MM.1S (cell line): ENCODE data around the gene TASP1.

Experiments
- DNase-seq: peaks from one replicate; pipeline ENCODE4 v3.0.0-alpha.2; 2015
- H2AFZ ChIP-seq: fragments of 300-600 bp; sonication (generic); 2 replicates; pipeline ENCODE4 v1.6.0; 2016; ENCODE audit warnings: antibody characterized with exemption, low read length
- H3F3A ChIP-seq: fragments of 300-600 bp; sonication (generic); 2 replicates; pipeline ENCODE4 v1.6.1; 2016; ENCODE audit warnings: mild to moderate bottlenecking, antibody characterized with exemption, low read length, moderate library complexity, mixed read lengths; ENCODE audit not compliant: insufficient read depth
- H3K27ac ChIP-seq: fragments of 300-600 bp; sonication (generic); 2 replicates; pipeline ENCODE4 v1.5.1; 2016; ENCODE audit warnings: mild to moderate bottlenecking, low read length
- H3K27me3 ChIP-seq: fragments of 300-600 bp; sonication (generic); replicated peaks from 2 replicates; pipeline ENCODE4 v1.6.0; 2016; ENCODE audit warnings: low read length; ENCODE audit not compliant: insufficient read depth
- H3K36me3 ChIP-seq: fragments of 300-600 bp; sonication (generic); replicated peaks from 2 replicates; pipeline ENCODE4 v1.6.1; 2016; ENCODE audit warnings: mild to moderate bottlenecking, low read length, mixed read lengths; ENCODE audit not compliant: insufficient read depth
- H3K4me1 ChIP-seq: fragments of 300-600 bp; sonication (generic); 2 replicates; pipeline ENCODE4 v1.6.1; 2016; ENCODE audit warnings: low read length, mixed read lengths
- H3K4me2 ChIP-seq: fragments of 300-600 bp; sonication (generic); 2 replicates; pipeline ENCODE4 v1.6.0; 2016; ENCODE audit warnings: low read depth, low read length
- H3K4me3 ChIP-seq: fragments of 300-600 bp; sonication (generic); 2 replicates; pipeline ENCODE4 v1.5.1; 2016; ENCODE audit warnings: low read length, mixed read lengths
- H3K79me2 ChIP-seq: fragments of 300-600 bp; sonication (generic); 2 replicates; pipeline ENCODE4 v1.6.1; 2016; ENCODE audit warnings: mixed run types, low read length, mixed read lengths
- H3K9ac ChIP-seq: fragments of 300-600 bp; sonication (generic); 2 replicates; pipeline ENCODE4 v1.6.1; 2016; ENCODE audit warnings: low read length, mixed read lengths
- H3K9me2 ChIP-seq: fragments of 300-600 bp; sonication (generic); replicated peaks from 2 replicates; pipeline ENCODE4 v1.6.1; 2016; ENCODE audit warnings: mild to moderate bottlenecking, low read length, mixed read lengths; ENCODE audit not compliant: insufficient read depth
- H3K9me3 ChIP-seq: fragments of 300-600 bp; sonication (generic); replicated peaks from 2 replicates; pipeline ENCODE4 v1.6.1; 2016; ENCODE audit warnings: mild to moderate bottlenecking, low read length, mixed read lengths; ENCODE audit not compliant: insufficient read depth
- H4K20me1 ChIP-seq: fragments of 300-600 bp; sonication (generic); 2 replicates; pipeline ENCODE4 v1.6.1; 2016; ENCODE audit warnings: mild to moderate bottlenecking, low read length, moderate library complexity, mixed read lengths; ENCODE audit not compliant: insufficient read depth
- EZH2 ChIP-seq: fragments of 300-600 bp; sonication (generic); optimal IDR thresholded peaks from 2 replicates; pipeline ENCODE3; 2017; ENCODE audit warnings: low read depth, mild to moderate bottlenecking, antibody characterized with exemption, low read length, mixed read lengths
- EZH2phosphoT487 ChIP-seq: fragments of 300-600 bp; sonication (generic); IDR thresholded peaks from 2 replicates; pipeline ENCODE4 v1.6.1; 2018; ENCODE audit warnings: antibody characterized with exemption, low read length
- TF ChIP-seq, protein P1 (sequence below): fragments of 300-600 bp; sonication (generic); IDR thresholded peaks from 2 replicates; pipeline ENCODE4 v1.5.1; 2016; ENCODE audit warnings: antibody characterized with exemption, low read length, mixed read lengths

The TASP1 gene

GRCh38 chr20:13684566-13685222 is 46.0 kb upstream of the TASP1 start:
- H3K79me2 ChIP-seq: no peaks in the 10 kb centered on the region
- no peaks in the 10 kb centered on the region for H3K27me3 ChIP-seq
- no peaks in the 10 kb centered on the region for H3F3A ChIP-seq
- no peaks in the 10 kb centered on the region for H3K9me3 ChIP-seq
- H2AFZ ChIP-seq: no peak overlapping the region
- H3K4me3 ChIP-seq: no peak overlapping the region
- no peaks in the 10 kb centered on the region for H3K9me2 ChIP-seq
- no peak for TF ChIP-seq EZH2phosphoT487
- TF ChIP-seq, protein P1, sequence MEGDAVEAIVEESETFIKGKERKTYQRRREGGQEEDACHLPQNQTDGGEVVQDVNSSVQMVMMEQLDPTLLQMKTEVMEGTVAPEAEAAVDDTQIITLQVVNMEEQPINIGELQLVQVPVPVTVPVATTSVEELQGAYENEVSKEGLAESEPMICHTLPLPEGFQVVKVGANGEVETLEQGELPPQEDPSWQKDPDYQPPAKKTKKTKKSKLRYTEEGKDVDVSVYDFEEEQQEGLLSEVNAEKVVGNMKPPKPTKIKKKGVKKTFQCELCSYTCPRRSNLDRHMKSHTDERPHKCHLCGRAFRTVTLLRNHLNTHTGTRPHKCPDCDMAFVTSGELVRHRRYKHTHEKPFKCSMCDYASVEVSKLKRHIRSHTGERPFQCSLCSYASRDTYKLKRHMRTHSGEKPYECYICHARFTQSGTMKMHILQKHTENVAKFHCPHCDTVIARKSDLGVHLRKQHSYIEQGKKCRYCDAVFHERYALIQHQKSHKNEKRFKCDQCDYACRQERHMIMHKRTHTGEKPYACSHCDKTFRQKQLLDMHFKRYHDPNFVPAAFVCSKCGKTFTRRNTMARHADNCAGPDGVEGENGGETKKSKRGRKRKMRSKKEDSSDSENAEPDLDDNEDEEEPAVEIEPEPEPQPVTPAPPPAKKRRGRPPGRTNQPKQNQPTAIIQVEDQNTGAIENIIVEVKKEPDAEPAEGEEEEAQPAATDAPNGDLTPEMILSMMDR: no peak
- no peak for DNase-seq
- no peaks in the 10 kb centered on the region for H3K4me1 ChIP-seq
- no peak overlapping the region for H3K27ac ChIP-seq
- no peak overlapping the region for H3K4me2 ChIP-seq
- H3K36me3 ChIP-seq: no peaks in the 10 kb centered on the region
- no peak overlapping the region for H3K9ac ChIP-seq
- no peaks in the 10 kb centered on the region for H4K20me1 ChIP-seq

- TF ChIP-seq EZH2 (no peak), EZH2phosphoT487 (no peak)
- TF ChIP-seq, protein P1: no peak
- no peak overlapping the region for H3K4me3 ChIP-seq
- H3K4me1 ChIP-seq: no peaks in the 10 kb centered on the region
- H3K36me3 ChIP-seq: no peaks in the 10 kb centered on the region
- no peak overlapping the region for H2AFZ ChIP-seq
- no peak overlapping the region for H3K9ac ChIP-seq
- DNase-seq: no peak
- no peaks in the 10 kb centered on the region for H3K9me2 ChIP-seq
- H3K9me3 ChIP-seq: no peaks in the 10 kb centered on the region
- H4K20me1 ChIP-seq: no peaks in the 10 kb centered on the region
- H3K4me2 ChIP-seq: no peak overlapping the region
- no peaks in the 10 kb centered on the region for H3K27me3 ChIP-seq
- H3K27ac ChIP-seq: no peak overlapping the region
- H3F3A ChIP-seq: no peaks in the 10 kb centered on the region
- H3K79me2 ChIP-seq: no peaks in the 10 kb centered on the region
Observed at GRCh38 chr20:13683833-13684232, 45.1 kb upstream of the TASP1 start.

- no peaks in the 10 kb centered on the region for H3K4me1 ChIP-seq
- no peaks in the 10 kb centered on the region for H3K9me3 ChIP-seq
- H3K4me3 ChIP-seq: no peak overlapping the region
- no peaks in the 10 kb centered on the region for H3K9me2 ChIP-seq
- DNase-seq: peak; percentile 23
- no peak overlapping the region for H3K27ac ChIP-seq
- H3K27me3 ChIP-seq: no peaks in the 10 kb centered on the region
- no peak overlapping the region for H3K4me2 ChIP-seq
- TF ChIP-seq EZH2phosphoT487: no peak
- TF ChIP-seq, protein P1: no peak
- TF ChIP-seq EZH2: no peak
- no peaks in the 10 kb centered on the region for H3K36me3 ChIP-seq
- H3F3A ChIP-seq: no peaks in the 10 kb centered on the region
- no peaks in the 10 kb centered on the region for H3K79me2 ChIP-seq
- no peaks in the 10 kb centered on the region for H4K20me1 ChIP-seq
- H3K9ac ChIP-seq: no peak overlapping the region
- H2AFZ ChIP-seq: no peak overlapping the region
Observed at GRCh38 chr20:13681248-13682125, 42.8 kb upstream of the TASP1 start.
